ENCODE results near the gene RIPOR2.

DNA sequence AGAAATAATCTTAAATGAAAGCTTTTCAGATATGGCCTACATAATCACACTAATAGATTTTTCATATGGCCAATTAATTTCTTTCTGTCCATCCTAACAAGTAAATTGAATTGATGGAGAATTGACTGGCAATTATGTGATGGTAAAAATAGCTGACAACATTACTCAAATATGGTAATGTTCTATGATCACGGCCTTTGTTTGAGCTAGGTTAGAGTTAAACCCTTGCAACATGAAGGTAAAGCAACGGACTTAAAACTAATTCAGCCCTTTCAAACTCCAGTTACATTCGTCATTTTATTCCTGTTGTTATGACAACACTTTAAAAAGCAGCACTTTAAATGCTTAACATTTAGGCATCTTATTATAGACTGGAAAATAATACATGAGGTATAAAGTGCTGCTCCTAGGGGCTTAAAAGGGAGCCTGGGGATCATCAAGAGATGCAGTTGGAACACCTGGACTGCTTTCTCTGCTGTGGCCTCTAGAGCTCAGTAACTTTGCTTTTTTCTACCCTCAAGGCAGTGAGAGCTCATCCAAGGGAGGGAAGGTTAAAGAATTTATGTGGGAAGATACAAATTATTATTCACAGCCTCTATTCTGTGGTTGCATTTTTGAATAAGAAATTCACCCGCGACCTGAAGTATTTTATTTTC, 46.9 kb downstream of the RIPOR2 start:
- TF ChIP-seq POLR2AphosphoS5 (IDR thresholded peaks at IDR 0.05; ENCODE audit: insufficient read depth, low read depth, low read length) (no peak), CTCF (IDR thresholded peaks at IDR 0.05; ENCODE audit: extremely low read depth in 1 of 2, insufficient read depth in 1 of 2, low read depth in 1 of 2, low read length in 2 of 2) (no peak), EZH2 (IDR thresholded peaks at IDR 0.05; ENCODE audit: borderline replicate concordance, low read depth, low read length, severe bottlenecking) (no peak), POLR2A (IDR thresholded peaks at IDR 0.05; ENCODE audit: low read depth, low read length) (no peak), FOS (IDR thresholded peaks at IDR 0.05; ENCODE audit: borderline replicate concordance, insufficient read depth, low read length) (no peak), JUN (IDR thresholded peaks at IDR 0.05; ENCODE audit: borderline replicate concordance, insufficient read depth, insufficient read length, low read depth) (no peak), MYC (IDR thresholded peaks at IDR 0.05; ENCODE audit: low read depth, low read length) (no peak)
- TF ChIP-seq, protein P1, sequence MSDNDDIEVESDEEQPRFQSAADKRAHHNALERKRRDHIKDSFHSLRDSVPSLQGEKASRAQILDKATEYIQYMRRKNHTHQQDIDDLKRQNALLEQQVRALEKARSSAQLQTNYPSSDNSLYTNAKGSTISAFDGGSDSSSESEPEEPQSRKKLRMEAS (IDR thresholded peaks at IDR 0.05; ENCODE audit: insufficient read depth, insufficient read length): no peak

All from endothelial cell of umbilical vein (primary cell).